ENCODE results near the gene TMEM61.

Gene TMEM61

DNA sequence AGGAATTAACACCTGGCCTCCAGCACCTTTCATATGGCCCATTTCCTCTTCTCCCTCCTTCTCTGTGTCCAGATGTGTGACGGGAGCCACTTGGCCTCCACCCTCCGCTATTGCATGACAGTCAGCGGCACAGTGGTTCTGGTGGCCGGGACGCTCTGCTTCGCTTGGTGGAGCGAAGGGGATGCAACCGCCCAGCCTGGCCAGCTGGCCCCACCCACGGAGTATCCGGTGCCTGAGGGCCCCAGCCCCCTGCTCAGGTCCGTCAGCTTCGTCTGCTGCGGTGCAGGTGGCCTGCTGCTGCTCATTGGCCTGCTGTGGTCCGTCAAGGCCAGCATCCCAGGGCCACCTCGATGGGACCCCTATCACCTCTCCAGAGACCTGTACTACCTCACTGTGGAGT, 5.6 kb downstream of the TMEM61 start:
- no peak for DNase-seq

DNA sequence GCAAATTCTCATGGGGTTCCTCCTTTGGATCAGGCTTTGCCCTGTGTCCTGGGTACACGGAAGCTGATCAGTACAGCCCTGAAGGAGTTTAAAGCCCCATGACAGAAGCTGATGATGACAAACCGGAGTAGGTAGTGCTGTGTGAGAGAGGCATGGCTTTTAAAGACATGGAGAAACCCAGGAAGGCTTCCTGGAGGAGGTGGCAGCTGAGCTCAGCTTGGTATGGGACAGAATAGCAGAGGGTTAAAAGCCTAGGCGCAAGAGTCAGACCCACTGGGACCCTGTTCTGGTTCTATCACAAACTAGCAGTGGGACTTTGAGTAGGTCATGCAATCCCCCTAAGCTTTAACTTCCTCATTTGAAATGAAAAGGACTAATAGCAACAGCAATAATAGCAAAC, 6.1 kb downstream of the TMEM61 start:
- no peak for DNase-seq

DNA sequence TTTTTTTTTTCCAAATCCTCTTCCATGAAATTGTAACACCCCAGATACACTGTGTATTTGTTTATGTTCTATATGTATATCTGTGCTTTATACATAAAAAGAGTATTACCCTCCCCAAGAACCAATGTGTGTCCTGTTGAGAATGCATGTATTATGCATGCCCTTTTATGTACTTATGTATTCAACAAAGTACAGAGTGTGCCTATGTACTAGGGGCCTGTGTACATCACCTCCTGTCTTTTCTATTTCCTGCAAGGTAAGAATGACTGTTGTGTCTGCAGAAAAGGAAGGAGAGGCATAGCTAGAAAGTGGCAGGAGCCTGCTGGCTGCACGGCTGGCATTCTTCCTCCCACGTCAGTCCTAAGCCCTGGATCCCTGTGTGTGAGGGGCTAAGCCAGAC, 7.0 kb downstream of the TMEM61 start:
- no peak for DNase-seq

DNA sequence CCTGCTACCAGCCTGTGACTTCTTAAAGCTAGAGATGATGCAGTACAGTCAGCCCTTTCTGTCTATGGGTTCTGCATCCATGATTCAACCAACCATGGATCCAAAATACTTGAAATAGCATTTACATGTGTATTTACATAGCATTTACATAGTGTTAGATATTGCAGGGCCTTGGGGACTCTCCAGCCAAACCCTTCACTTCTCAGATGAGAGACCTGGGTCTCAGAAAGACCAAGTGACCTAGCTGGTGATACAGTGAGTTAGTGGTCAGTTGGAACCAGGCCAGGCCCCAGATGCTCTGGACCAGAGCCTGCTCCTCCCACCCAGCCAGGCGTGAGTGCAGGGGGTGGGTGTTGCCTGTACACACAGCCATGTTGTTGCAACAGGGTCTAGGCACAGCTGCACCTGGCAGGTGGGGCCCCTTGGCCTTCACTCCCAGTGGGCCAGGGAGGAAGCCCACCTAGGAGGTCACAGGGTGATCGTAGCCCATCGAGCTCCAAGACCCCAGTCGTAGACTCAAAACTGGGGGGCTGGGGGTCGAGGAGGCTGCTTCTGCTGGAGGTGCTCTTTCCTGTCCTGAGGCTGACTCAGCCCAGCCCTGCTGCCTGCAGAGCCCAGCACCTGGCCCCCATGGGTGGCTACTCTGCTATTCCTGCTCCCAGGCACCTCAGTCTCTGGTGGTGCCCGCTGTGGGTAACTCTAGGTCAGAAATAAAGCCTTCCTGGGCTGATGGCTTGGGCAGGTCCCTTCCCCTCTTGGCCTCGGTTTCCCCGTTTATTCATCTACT, 7.7 kb downstream of the TMEM61 start:
- DNase-seq = no peak

DNA sequence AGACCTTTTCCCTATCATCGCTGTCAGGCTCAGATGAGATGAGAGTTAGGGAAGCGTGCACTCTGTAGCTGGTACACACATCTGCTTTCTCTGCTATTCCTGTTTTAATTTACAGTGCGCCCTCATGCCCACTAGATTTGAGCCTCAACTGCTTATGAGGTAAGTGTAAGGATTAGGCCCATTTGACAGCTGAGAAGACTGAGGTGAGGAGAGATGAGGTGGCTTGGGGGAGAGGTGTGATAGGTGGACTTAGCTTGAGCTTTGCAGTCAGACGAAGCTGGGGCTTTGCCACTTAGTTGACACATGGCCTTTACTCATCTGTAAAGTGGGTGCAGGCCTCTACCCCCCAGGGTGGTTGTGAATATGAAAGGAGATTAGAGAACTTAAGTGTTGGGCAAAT, 8.5 kb downstream of the TMEM61 start:
- DNase-seq = no peak

DNA sequence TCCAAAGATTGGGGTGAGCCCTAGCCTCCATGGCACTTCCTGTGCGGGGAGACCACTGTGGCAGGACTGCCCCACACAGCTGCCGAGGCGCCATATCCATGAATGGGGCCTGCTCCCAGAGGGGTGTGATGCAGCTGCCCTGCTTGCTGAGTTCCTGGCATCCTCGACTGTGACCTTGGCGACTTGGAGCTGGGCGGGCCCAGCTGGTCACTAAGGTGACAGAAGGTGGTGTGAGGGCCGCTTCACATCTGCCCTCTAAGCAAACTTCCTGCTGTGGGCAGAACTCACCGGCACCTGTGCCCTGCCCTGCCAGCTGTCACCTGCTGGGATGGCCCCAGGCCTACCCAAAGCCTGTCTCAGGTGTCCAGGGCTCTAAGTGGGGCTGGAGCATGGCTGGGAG, 9.0 kb downstream of the TMEM61 start:
- DNase-seq = no peak

DNA sequence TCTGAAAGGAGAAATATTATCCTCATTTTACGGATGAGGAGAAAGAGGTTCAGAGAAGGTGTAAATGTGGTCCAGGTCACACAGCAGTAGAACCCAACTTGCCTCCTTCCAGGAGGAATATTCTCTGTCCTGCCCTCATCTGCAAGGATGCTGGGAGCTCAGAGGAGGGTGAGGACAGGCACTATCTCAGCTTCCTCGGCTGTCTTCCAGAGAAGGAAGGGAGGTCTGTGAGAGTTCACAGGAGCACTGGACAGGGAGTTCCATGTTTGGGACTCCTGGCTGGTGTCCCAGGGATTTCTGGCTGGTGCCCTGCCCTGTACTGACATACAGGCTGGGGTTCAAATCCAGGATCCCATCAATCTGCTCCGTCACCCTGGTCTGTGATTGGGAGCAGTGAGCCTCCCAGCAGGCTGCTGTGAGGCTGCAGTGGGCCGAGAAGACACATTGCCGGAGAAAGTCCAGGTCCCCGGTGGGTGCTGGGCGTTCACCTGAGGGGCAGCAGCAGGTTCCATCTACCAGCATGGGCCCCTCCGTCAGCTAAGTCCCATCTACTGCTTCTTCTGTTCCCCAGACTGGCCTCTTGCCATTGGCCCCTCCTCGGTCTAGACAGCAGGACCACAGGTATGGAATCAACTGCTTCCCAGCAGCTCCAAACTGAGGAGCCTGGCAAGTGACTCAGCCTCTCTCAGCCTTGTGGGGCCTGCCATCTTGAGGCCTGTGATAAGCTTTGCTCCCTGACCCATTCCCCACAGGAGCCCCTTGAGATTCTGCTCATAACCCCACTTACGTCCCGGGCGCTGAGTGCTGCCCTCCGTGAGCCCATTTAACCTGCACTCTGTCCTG, 9.8 kb downstream of the TMEM61 start:
- no peak for DNase-seq

DNA sequence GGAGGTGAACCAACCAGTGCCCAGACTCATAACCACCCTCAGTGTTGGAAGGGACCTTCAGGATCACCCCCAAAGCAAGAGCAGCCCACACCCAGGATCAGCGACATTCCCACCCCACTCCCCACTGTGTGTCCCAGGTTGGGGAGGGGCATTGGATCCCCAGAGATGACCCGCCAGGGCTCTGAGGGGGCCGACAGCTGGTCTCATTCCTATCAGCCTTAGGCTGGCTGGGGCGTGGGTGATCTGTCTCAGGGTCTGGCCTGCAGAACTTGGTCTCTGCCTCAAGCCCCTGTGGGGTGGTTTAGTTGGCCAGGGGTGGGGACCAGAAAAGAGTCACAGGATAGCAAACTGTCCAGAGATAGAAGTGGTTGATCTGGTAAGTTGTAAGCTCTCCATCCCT, 10.5 kb downstream of the TMEM61 start:
- DNase-seq = no peak

DNA sequence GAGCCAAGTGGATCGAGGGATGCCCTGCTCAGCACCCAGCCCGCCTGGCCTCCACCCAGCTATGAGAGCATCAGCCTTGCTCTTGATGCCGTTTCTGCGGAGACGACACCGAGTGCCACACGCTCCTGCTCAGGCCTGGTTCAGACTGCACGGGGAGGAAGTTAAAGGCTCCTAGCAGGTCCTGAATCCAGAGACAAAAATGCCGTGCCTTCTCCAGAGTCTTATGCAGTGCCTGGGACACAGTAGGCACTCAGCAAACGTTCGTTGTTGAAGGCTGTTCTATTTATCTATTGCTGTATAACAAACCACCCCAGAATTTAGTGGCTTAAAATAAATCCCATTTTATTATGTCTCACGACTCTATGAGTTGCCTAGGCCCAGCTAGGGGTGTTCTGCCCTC, 11.5 kb downstream of the TMEM61 start:
- DNase-seq = no peak

DNA sequence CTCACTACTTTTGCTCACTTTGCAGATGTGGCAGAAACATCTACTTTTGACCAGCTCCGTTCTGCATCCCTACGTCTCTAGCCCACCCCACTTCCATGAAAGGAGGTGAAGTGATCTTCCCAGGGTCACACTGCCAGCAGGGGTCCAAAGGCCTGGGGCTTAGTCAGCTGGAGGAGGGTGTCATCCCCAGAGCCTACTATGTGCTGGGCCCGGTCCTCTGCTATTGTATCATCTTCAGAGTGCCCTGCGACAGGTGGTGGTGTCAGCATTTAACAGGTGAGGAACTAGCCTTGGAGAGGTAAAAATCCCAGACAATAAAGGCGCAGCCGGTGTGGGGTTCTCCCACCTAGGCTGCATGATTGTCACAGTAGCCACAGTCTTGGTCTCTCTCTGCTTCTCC, 12.7 kb downstream of the TMEM61 start:
- no peak for DNase-seq

DNA sequence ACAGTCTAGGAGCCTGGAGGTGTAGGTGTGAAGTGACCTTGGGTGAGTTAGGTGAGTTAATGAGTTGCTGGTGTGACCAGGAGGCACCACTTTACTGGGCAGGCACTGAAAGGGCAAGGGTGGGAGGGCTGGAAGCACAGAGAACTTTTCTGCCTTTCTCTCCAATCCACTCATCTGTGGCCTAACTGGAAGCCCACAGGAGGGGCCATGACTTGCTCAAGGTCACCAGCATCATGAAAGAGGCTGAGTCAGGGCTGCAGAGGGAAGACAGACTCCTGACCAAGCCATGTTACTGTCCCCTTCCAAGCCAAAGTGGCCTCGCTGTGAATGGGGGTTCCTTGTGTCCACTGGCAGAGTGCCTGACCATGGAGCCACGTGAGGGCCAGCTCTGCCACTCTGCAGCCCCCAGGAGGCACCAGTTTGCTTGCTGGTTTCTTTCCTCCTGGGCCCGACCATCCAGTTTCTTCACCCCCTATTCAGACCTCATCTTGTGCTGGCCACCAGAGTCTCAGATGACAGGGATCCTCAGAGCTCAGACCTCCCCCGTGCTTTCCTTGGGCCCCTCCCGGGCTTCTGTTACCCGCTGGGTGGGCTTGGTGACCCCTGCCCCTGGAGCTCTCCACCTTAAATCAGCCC, 14.0 kb downstream of the TMEM61 start:
- no peak for DNase-seq

DNA sequence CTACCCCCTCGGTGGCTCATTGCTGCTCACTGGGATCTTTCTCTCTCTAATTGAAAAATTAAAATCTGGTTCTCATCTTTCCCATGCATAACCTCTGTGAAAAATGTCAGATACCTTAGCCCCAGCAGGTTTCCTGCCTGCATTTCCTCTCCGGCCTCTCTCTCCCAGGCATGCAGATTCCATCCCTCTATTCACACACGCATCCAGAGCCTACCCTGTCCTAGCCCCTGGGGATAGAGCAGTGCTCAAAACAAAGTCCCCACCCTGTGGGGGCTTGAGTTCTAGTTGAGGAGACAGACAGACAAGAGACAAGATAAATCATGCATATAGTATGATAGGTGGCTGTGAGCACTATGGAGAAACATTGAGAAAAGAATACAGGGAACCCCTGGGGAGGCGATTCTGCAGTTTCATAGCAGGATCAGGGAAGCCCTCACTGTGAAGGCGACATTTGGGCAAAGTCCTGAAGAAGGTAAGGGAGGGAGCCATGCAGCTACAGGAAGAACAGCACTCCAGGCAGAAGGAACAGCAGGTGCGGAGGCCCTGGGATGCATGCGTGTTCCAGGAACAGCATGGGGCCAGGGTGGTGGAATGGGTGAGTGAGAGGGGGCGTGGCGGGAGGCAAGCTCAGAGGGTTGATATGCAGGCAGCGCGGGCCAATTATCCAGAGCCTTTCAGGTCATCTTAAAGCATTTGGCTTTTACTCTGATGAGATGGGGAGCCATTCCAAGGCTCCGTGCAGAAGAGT, 14.8 kb downstream of the TMEM61 start:
- DNase-seq = no peak

DNA sequence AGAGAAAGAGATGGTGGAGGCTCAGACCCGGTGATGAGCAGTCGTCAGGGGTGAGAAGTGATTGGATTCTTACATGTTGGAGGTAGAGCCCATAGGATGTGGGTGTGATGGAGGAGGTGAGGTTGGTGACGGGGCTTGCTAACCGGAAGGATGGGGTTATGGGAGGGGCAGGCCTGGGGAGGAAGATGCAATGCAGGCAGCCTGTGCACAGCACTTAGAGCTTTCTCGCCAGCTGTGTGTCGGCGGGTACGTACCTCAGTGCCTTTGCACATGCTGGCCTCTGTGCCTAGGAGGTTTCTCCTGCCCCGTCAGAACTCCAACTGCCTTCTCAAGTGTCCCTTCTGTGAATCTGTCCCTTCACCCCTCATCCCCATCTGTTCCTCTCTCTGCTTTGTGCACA, 15.4 kb downstream of the TMEM61 start:
- DNase-seq = peak; percentile 78

DNA sequence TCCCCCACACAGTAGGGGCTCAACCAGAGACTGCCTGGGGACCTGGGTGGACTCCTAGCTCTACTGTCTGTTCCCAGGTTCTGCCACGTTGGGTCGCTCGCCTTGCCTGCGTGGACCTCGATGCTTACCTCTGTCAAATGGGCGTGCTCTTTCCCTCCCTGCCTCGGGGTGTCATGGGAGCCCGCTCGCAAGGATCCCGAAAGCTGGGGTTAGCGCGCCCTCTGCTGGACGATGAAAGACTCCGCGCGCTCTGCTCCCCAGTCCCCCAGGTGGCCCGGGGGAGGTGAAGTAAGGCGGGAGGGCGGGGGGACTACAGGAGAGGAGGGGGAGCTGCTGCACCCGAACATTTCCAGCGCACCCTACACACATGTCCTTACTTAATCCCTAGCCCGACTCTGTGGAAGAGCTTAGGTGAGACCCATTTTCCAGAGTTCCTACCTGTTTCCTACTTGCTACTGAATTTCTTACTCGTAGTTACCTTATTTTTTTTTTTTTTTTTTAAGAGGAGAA, 16.0 kb downstream of the TMEM61 start:
- peak; percentile 78 for DNase-seq

DNA sequence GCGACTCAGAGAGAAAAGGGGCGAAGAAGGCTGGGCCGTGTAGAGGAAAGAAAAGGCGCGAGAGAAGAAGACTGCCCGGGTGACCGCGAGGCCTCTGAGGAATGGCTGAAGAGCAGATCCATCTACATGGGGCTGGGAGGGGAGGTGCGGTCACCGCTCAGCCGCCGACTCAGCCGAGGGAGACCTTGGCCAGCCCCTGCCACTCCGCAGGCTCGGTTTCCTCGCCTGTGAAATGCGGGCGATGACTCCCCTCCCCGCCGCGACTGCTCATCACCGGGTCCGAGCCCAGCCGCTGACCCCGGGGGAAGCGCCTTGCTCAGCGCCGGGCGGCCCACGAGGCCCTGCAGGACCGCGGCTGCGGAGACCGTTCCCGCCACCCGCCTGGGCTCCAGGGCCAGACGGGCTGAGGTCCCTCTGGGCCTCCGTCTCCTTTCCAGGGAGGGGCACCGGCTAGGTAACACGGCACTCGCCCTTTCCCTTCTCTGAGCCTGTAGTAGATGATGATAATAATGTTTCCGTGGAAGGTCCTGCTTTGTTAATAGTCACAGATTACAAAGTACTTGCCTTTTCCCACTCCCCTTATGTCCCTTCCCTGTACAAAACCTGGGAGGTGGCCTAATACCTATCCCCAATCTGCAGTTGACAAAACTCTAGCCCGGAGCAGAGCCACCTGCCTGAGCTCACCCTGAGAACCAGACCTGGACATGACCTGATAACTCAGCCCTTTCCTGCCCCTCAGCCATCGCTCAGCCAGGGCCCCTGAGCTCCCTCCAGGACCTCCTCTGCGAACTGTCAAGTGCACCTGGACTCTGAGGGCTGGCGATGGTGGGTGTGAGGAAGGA, 16.7 kb downstream of the TMEM61 start:
- DNase-seq = no peak

DNA sequence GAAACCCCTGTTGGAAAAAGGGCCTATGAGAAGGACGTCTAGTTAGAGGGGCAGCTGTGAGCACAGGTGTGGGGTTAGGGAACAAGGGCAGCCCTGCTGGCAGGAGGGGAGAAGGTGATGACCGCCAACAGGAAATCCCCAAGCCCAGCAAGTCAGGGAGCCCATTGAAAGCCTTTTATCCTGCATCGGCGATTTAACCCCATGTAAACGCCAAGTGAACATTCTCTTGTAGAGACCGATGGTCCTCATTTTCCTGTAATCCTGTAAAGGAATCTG, 17.2 kb downstream of the TMEM61 start:
- no peak for DNase-seq

DNA sequence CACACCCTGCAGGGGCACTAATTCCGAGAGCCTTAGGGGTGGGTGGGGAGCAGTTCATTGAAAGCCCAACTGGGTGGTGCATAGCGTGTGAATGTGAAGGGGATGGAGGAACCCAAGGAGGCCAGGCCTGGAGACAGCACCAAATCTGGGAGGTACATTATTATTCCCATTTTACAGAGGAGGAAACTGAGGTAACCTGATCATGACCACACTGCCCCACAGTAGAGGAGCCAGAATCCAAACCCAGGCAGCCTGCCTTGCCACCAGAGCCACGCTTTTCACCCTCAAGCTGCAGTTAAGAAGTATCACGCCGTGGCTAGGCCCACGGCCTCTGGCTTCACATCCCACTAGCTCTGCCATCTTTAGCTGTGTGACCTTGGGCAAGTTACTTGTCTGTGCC, 17.7 kb downstream of the TMEM61 start:
- DNase-seq = no peak

DNA sequence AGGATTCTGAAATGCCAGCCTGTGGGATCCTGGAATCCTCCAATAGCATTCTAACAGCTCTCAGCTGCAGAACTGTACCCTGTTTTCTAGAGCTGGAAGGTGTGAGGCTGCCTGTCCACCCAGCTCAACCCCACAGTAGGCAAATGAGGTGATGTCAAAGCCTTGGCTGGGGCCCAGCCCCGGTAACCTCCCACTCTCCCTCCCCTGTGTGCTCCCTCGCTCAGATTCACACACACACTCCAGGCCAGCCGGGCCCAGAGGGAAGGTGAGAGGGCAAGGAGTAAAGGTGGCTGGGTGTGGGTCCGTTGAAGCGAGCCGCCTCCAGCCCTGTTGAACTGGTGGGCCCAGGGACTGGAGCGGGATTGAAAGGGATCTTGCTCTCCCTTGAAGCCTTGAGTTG, 18.2 kb downstream of the TMEM61 start, which contains the start of gene BSND:
BSND (plus strand) TSS at position 257 of the 400 bp plus-strand sequence. CDS start 254 bp downstream, outside the sequence.
- DNase-seq = no peak

DNA sequence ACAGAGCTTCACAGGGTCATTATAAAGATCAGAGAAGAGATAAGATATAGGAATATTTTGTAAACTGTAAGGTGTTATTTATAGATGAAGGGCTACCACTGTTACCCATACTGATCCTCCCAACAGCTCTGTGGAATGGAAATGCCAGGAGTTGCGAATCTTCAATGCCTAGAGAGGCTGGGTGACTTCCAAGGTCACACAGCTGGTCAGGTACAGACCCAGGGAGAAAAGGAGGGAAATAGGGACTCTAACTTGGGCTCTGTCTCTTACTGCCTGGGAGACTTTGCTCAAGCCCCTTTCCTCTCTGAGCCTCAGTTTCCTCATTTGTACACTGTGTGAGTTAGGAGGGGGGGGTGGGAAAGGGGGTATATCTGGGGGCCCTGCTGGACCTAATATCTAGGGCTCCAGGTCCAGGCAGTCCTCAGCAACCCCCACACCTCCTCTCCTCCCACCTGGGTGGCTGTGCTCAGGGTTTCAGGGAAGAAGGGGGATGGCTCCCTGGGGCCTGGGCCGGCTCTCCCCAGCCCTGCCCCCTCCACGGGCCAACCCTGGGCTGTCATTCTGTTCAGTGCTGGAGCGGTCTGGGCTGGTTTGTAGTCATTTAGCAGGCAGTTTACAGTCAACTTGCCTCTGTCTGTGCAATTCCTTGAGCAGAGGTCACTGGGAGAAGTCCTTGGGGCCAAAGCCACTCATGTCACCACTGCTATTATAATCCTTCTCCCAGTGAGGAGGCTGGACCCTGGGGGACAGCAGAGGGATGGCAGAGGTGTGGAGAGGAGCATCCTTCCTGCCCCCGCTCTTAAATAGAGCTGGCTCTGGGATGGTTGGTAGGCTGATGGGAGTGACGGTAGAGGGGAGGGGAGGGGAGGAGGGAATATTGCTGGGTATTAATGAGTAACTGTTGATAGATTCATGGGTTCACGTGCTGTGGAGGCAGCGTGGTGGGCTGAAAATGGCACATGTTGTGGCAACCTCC, 20.0 kb downstream of the TMEM61 start:
- DNase-seq = no peak

DNA sequence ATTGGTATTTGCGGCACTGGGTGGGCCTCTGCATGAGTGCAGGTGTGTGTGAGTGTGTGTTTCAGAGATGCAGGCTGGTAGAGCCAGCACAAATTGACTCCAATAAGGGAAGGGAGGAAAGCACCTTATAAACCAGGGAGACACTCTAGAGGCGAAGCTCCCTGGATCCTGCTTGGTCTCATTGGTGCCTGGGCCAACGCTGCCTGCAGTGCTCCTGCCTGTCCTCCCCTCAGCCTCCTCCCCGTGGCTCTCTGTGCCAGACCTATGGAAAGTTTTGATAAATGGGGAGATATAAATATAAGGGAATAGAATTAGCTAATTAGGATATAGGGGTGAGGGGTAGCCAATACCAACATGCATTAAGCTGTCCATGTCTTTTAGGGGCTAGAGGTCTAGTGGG, 20.9 kb downstream of the TMEM61 start:
- no peak for DNase-seq

DNA sequence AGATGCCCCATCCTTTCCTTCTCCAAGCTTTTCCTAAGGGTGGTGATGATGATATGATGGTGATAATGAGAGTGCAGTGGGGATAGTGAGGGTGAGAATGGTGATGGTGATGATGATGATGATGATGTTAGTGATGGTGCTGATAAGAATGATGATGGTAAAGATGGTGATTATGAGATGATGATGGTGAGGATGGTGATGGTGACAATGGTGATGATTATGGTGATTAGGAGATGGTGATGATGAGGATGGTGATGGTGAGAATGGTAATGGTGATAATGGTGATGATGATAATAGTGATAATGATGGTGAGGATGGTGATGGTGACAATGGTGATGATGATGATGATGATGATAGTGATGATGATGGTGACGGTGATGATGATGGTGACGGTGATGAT, 22.3 kb downstream of the TMEM61 start:
- no peak for DNase-seq

All from central memory CD4-positive, alpha-beta T cell (primary cell).